Neural cell (in vitro differentiated cells): Measurements from ENCODE around the gene CNRIP1.

ENCODE experiments used
- EZH2 ChIP-seq: fragments of 200-600, 300-800 bp; shearing (Covaris generic), sonication (generic); IDR thresholded peaks from 2 replicates; pipeline ENCODE4 v1.6.1; 2014; ENCODE audit warnings: antibody characterized with exemption, low read length, borderline replicate concordance, mild to moderate bottlenecking; ENCODE audit not compliant: insufficient read depth, poor library complexity, severe bottlenecking
- MXI1 ChIP-seq: fragments of 450-650 bp; conservative IDR thresholded peaks from 2 replicates; pipeline ENCODE4 v1.6.1; 2014; ENCODE audit warnings: antibody characterized with exemption, mild to moderate bottlenecking; ENCODE audit not compliant: poor library complexity, severe bottlenecking
- POLR2AphosphoS5 ChIP-seq: IDR thresholded peaks from 2 replicates; pipeline ENCODE4 v1.6.1; 2012
- RAD21 ChIP-seq: fragments of 450-650 bp; conservative IDR thresholded peaks from 2 replicates; pipeline ENCODE4 v1.6.1; 2014; ENCODE audit warnings: antibody characterized with exemption, mild to moderate bottlenecking, moderate library complexity
- TF ChIP-seq, protein P1 (sequence below): fragments of 450-650 bp; IDR thresholded peaks from 2 replicates; pipeline ENCODE4 v1.5.1; 2014; ENCODE audit warnings: antibody characterized with exemption, mild to moderate bottlenecking, moderate library complexity; ENCODE audit not compliant: poor library complexity, severe bottlenecking

GRCh38 chr2:68290901-68291300 lies 28.8 kb downstream of the CNRIP1 start:
- TF ChIP-seq, protein P1, sequence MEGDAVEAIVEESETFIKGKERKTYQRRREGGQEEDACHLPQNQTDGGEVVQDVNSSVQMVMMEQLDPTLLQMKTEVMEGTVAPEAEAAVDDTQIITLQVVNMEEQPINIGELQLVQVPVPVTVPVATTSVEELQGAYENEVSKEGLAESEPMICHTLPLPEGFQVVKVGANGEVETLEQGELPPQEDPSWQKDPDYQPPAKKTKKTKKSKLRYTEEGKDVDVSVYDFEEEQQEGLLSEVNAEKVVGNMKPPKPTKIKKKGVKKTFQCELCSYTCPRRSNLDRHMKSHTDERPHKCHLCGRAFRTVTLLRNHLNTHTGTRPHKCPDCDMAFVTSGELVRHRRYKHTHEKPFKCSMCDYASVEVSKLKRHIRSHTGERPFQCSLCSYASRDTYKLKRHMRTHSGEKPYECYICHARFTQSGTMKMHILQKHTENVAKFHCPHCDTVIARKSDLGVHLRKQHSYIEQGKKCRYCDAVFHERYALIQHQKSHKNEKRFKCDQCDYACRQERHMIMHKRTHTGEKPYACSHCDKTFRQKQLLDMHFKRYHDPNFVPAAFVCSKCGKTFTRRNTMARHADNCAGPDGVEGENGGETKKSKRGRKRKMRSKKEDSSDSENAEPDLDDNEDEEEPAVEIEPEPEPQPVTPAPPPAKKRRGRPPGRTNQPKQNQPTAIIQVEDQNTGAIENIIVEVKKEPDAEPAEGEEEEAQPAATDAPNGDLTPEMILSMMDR: no peak
- no peak for TF ChIP-seq RAD21
- no peak for TF ChIP-seq EZH2
- TF ChIP-seq POLR2AphosphoS5: no peak
- no peak for TF ChIP-seq MXI1
